Activated CD8-positive, alpha-beta T cell treated with anti-CD3 and anti-CD28 coated beads, Interleukin-2, amount 10 ng/mL, durations not matched to agents 7 days and 5 days (primary cell): Measurements from ENCODE around the gene WFIKKN1. TPM values are rescaled to one million over a fixed set of nuclear protein-coding genes. Genes with fewer than 3 reads are reported as not detected.

Experiments
- ATAC-seq: fragments of 150-1000 bp; cut with Tn5 transposase; one replicate; pipeline ENCODE4 v1.10.0; 2021; ENCODE audit warnings: moderate library complexity
- CTCF ChIA-PET: fragments of 350-600 bp; sonication (Branson Sonifier 250); formaldehyde crosslinking; loops from one replicate; lab custom pipeline; 2021; ENCODE audit warnings: antibody characterized with exemption; lab: Charles Lee
- POLR2A ChIA-PET: fragments of 350-600 bp; sonication (Branson Sonifier 250); formaldehyde crosslinking; loops from one replicate; lab custom pipeline; 2021; ENCODE audit warnings: antibody characterized with exemption; lab: Charles Lee
- DNase-seq: peaks from one replicate; pipeline ENCODE4 v3.0.0-alpha.2; 2020
- H3K27ac Mint-ChIP-seq: one replicate; pipeline ENCODE4 v1.8.0; 2021; ENCODE audit warnings: mild to moderate bottlenecking, mixed read lengths
- H3K27me3 Mint-ChIP-seq: one replicate; pipeline ENCODE4 v1.8.0; 2021; ENCODE audit warnings: low read depth, mixed read lengths
- H3K36me3 Mint-ChIP-seq: one replicate; pipeline ENCODE4 v1.8.0; 2021; ENCODE audit warnings: low read depth, mixed read lengths
- H3K4me1 Mint-ChIP-seq: one replicate; pipeline ENCODE4 v1.8.0; 2021; ENCODE audit warnings: low read depth, mixed read lengths
- H3K4me3 Mint-ChIP-seq: one replicate; pipeline ENCODE4 v1.8.0; 2021; ENCODE audit warnings: mild to moderate bottlenecking, mixed read lengths
- H3K9me3 Mint-ChIP-seq: one replicate; pipeline ENCODE4 v1.8.0; 2022; ENCODE audit warnings: mixed read lengths; ENCODE audit not compliant: insufficient read depth
- total RNA-seq, 2 experiments: library from RNA; stranded (reverse); gene quantifications; one replicate each; pipeline ENCODE4 v1.2.3, GENCODE V29; 2021

The WFIKKN1 gene
- total RNA-seq, 2 experiments from 2014 or later = 0.47 to 0.68 TPM

DNA sequence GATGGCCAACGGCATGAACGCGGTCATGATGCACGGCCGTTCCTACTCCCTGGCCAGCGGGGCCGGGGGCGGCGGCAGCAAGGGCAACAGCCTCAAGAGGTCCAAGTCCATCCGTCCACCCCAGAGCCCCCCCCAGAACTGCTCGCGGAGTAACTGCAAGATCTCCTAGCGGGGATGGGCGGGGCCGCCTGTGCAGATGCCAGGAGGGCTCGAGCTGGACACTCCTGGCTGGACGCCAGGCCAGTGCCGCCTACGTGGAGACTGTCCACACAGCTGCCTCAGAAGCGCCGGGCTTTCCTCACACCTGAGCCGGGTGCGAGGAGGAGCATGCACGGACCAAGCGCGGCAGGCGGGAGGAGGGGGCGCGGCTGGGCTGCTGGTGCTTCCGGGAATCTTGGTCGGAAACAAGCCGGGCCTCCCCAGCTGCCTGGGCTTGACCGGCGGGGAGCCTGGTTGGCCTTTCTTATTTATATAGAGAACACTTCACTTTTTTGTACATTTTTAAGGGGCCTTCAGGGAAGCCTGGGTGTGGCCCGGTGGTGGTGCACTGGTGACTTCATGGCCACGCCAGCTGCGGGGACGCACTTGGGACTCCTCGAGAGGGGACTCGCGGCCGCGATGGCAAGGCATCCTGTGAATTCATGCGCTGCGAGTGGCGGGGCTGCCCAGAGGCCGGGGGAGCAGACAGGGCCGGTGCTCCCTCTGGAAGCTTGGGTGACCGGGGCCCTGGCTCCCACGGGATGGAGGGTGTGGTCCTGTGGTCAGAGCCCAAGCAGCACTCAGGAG is 3.1 kb upstream of the WFIKKN1 start:
- no peak overlapping the region for H3K27ac Mint-ChIP-seq
- ChIA-PET CTCF (no interaction called here), POLR2A (no interaction called here)
- DNase-seq (no peak), ATAC-seq (no peak)
- H3K4me3 Mint-ChIP-seq = no peak overlapping the region
- H3K9me3 Mint-ChIP-seq = no peaks in the 10 kb centered on the region
- no peaks in the 10 kb centered on the region for H3K4me1 Mint-ChIP-seq
- no peaks in the 10 kb centered on the region for H3K27me3 Mint-ChIP-seq
- no peaks in the 10 kb centered on the region for H3K36me3 Mint-ChIP-seq

DNA sequence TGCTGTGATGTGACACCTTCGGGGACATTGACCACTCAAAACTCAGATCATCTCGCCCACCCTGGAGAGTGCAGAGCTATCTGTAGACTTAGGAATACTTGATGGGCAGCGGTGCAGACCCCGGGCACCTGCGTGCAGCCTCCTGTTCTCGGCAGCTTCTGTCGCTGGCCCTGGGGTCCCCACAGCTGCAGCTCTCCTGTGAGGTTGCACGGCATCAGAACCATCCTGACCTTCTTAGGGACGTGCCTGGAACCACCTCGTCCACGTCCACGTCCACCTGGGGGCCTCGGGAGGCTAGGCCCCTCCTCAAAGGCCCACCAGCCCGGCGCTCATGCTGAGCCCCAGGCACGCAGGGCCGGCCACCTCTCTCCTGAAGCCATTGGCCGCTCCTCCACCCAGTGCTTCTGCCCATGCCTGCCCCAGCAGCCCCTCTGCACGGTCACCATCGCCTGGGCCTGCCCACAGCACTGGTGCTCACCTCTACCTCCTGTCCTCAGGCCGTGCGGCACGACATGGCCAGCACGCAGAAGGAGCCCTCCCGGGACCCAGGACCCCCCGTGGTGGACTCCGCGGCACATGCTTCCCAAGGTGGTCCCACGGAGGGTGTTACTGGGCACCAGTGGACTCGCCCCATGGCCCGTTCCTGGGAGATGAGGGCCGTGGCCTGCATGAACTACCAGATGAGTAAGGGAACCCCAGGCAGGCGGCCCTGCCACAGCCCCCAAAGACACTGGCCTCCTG is 2.3 kb upstream of the WFIKKN1 start:
- CTCF ChIA-PET = no interaction called here
- Mint-ChIP-seq H3K36me3 (no peaks in the 10 kb centered on the region), H3K27ac (no peak overlapping the region)

DNA sequence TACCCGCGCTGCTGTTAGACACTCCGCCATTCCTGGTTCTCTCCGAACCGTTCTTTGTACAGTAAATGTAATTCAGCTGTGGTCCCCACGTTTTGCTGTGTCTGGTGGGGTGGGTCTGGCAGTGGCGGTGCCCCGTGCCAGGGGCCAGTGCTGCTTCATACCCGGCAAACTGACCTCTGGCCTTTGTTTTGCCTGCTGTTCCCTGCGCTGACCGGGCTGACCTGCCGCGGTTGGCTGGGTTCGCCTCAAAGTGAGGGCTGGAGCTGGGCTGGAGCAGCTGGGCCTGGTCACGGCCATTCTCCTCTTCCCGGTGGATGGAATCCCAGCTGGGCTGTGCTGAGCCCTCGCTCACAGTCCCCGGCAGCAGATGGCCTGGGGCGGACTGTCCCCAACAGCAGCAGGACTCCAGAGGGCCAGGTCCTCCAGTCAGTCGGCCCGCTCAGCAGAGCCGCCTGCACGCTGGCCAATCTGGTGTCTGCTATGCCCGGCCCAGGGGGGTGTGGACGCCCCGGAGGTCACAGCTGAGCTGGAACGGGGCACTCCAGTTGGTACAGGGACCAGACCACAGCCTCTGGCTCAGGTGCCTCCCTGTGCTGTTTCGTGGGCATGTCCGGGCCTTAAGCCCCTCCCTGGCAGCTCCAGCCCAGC is 1.5 kb upstream of the WFIKKN1 start:
- Mint-ChIP-seq H3K27ac (no peak overlapping the region), H3K9me3 (no peaks in the 10 kb centered on the region), H3K4me3 (no peak overlapping the region), H3K27me3 (no peaks in the 10 kb centered on the region), H3K36me3 (no peaks in the 10 kb centered on the region), H3K4me1 (no peaks in the 10 kb centered on the region)
- ChIA-PET CTCF (no interaction called here), POLR2A (no interaction called here)
- no peak for DNase-seq
- no peak for ATAC-seq

More for the DNA sequence above, 2.3 kb upstream of the WFIKKN1 start:
- DNase-seq (no peak), ATAC-seq (no peak)
- POLR2A ChIA-PET = no interaction called here
- H3K4me3 Mint-ChIP-seq = no peak overlapping the region
- no peaks in the 10 kb centered on the region for H3K27me3 Mint-ChIP-seq
- H3K9me3 Mint-ChIP-seq = no peaks in the 10 kb centered on the region
- H3K4me1 Mint-ChIP-seq = no peaks in the 10 kb centered on the region

DNA sequence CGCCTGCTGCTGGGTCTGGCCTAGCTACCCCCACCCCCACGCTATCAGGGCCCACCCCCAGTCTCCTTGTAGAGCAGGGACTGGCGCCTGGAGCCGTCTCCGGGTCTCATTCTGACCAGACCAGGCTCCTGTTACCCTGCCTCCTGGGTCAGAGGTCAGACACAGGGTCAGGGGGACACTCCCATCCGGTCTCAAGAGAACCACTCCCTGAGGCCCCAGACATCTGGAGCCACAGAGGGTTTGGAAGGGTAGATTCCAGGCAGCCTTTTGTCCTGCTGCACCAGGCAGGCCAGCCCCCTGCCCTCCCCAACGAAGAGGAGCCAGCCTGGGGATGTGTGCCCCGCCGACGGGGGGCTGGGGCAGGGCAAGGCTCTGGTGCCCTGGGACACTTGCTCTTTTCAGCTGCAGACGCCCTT is 944 bp upstream of the WFIKKN1 start:
- H3K9me3 Mint-ChIP-seq = no peaks in the 10 kb centered on the region
- no peaks in the 10 kb centered on the region for H3K27me3 Mint-ChIP-seq
- H3K27ac Mint-ChIP-seq = no peak overlapping the region
- CTCF ChIA-PET = no interaction called here
- H3K36me3 Mint-ChIP-seq = no peaks in the 10 kb centered on the region
- POLR2A ChIA-PET = no interaction called here
- no peak for DNase-seq
- ATAC-seq = no peak
- H3K4me1 Mint-ChIP-seq = peaks cover under 1% of the 10 kb centered on the region
- no peak overlapping the region for H3K4me3 Mint-ChIP-seq

DNA sequence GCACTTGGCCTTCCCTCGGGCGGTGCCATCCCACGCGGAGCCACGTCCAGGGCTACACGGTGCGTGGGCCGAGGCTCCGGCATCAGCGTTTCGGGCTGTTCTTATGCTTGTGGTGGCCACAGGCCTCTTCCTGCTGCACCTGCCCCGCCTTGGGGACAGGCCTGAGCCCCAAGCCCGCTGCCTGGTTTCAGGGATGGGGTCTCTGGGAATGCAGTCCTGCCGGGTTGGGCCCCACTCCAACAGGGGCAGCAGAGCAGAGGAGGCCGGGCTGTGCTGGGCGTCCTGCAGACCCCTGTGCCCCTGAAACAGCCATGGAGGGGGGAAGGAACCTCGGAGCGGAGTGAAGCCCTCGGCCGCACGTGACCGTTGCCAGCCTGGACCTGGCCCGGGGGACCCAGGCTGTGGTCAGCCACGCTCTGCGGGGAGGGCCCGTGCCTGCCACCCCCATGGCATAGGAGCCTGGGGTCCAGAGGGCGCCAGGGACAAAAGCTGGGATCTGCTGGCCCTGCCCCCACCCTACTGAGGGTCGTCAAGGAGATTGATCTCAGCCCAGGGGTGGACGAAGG is 453 bp upstream of the WFIKKN1 start:
- no peaks in the 10 kb centered on the region for H3K27me3 Mint-ChIP-seq
- ChIA-PET POLR2A (no interaction called here), CTCF (no interaction called here)
- ATAC-seq (no peak), DNase-seq (no peak)
- no peaks in the 10 kb centered on the region for H3K36me3 Mint-ChIP-seq
- H3K27ac Mint-ChIP-seq = no peak overlapping the region
- H3K4me1 Mint-ChIP-seq = peaks cover 4% of the 10 kb centered on the region
- H3K4me3 Mint-ChIP-seq = no peak overlapping the region
- H3K9me3 Mint-ChIP-seq = no peaks in the 10 kb centered on the region

DNA sequence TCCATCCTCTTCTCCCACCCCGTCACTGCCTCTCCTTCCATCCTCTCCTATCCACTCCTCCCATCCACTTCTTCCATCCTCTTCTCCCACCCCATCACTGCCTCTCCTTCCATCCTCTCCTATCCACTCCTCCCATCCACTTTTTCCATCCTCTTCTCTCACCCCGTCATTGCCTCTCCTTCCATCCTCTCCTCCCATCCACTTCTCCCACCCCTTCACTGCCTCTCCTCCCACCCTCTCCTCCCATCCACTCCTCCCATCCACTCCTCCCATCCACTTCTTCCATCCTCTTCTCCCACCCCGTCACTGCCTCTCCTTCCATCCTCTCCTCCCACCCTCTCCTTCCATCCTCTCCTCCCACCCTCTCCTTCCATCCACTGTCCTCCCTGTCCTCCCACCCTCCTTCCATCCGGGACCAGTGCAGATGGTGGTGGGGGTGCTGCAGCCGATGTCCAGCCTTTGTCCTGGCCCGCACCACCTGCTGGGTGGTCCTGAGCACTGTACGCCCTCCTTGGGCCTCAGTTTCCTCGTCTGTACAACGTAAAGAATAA is 1.1 kb downstream of the WFIKKN1 start:
- H3K27ac Mint-ChIP-seq = no peak overlapping the region
- no peak overlapping the region for H3K4me3 Mint-ChIP-seq
- POLR2A ChIA-PET = interaction anchor here (1.1 kb wide), 1 partner anchor 43 kb away, joined by 3 read pairs; no protein-coding TSS in a partner anchor
- peaks cover 8% of the 10 kb centered on the region for H3K4me1 Mint-ChIP-seq
- CTCF ChIA-PET = no interaction called here
- H3K9me3 Mint-ChIP-seq = no peaks in the 10 kb centered on the region
- H3K36me3 Mint-ChIP-seq = peaks cover 3% of the 10 kb centered on the region
- peaks cover 2% of the 10 kb centered on the region for H3K27me3 Mint-ChIP-seq
- no peak for DNase-seq
- no peak for ATAC-seq

DNA sequence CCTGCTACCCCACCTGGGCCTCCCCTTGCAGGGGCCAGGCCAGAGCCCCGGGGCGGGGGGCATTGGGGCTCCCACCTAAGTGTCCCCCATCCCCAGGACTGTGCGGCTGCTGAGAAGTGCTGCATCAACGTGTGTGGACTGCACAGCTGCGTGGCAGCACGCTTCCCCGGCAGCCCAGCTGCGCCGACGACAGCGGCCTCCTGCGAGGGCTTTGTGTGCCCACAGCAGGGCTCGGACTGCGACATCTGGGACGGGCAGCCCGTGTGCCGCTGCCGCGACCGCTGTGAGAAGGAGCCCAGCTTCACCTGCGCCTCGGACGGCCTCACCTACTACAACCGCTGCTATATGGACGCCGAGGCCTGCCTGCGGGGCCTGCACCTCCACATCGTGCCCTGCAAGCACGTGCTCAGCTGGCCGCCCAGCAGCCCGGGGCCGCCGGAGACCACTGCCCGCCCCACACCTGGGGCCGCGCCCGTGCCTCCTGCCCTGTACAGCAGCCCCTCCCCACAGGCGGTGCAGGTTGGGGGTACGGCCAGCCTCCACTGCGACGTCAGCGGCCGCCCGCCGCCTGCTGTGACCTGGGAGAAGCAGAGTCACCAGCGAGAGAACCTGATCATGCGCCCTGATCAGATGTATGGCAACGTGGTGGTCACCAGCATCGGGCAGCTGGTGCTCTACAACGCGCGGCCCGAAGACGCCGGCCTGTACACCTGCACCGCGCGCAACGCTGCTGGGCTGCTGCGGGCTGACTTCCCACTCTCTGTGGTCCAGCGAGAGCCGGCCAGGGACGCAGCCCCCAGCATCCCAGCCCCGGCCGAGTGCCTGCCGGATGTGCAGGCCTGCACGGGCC is 1.9 kb downstream of the WFIKKN1 start:
- Mint-ChIP-seq H3K4me3 (no peak overlapping the region), H3K36me3 (peaks cover 3% of the 10 kb centered on the region), H3K4me1 (peaks cover 8% of the 10 kb centered on the region), H3K27me3 (peaks cover 2% of the 10 kb centered on the region), H3K9me3 (no peaks in the 10 kb centered on the region), H3K27ac (no peak overlapping the region)
- ChIA-PET CTCF (no interaction called here), POLR2A (interaction anchor here (0.6 kb wide), 1 partner anchor 112 kb away, joined by 3 read pairs; no protein-coding TSS in a partner anchor)
- no peak for ATAC-seq
- DNase-seq = no peak

DNA sequence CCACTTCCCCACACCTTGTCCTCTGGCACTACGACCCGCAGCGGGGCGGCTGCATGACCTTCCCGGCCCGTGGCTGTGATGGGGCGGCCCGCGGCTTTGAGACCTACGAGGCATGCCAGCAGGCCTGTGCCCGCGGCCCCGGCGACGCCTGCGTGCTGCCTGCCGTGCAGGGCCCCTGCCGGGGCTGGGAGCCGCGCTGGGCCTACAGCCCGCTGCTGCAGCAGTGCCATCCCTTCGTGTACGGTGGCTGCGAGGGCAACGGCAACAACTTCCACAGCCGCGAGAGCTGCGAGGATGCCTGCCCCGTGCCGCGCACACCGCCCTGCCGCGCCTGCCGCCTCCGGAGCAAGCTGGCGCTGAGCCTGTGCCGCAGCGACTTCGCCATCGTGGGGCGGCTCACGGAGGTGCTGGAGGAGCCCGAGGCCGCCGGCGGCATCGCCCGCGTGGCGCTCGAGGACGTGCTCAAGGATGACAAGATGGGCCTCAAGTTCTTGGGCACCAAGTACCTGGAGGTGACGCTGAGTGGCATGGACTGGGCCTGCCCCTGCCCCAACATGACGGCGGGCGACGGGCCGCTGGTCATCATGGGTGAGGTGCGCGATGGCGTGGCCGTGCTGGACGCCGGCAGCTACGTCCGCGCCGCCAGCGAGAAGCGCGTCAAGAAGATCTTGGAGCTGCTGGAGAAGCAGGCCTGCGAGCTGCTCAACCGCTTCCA is 2.7 kb downstream of the WFIKKN1 start:
- POLR2A ChIA-PET = no interaction called here
- Mint-ChIP-seq H3K36me3 (peaks cover 3% of the 10 kb centered on the region), H3K27ac (no peak overlapping the region), H3K4me3 (no peak overlapping the region), H3K4me1 (peaks cover 8% of the 10 kb centered on the region), H3K27me3 (peaks cover 2% of the 10 kb centered on the region), H3K9me3 (no peaks in the 10 kb centered on the region)
- CTCF ChIA-PET = no interaction called here
- no peak for DNase-seq
- ATAC-seq = no peak

DNA sequence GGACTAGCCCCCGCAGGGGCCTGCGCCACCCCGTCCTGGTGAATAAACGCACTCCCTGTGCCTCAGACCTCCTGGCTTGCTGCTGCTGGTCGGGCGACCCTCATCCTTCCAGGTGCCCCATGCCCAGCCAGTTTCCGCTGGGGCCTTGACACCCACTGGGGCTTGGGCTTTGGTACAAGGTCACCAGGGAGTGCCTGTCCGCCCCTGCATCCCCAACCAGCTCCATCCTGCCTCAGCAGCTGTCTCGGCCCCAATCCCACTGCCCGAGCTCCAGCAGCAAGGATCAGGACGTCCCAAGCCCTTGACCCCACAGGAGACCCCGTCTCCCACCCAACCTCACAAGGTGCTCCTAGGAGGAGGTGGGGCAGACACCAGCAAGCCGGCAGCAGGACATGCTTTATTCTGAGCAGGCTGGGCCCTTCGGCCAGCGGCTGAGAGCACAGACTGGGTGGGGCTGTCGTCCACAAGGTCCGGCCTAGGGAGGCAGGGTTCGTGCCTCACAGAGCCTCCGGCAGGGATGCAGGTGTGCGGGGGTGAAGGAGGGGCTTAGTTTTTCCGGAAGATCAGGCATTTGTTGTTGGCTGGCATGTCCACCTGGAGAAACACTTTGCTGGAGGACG is 3.4 kb downstream of the WFIKKN1 start:
- no peaks in the 10 kb centered on the region for H3K9me3 Mint-ChIP-seq
- ATAC-seq (no peak), DNase-seq (no peak)
- H3K36me3 Mint-ChIP-seq = peaks cover 3% of the 10 kb centered on the region
- peaks cover 2% of the 10 kb centered on the region for H3K27me3 Mint-ChIP-seq
- no peak overlapping the region for H3K27ac Mint-ChIP-seq
- ChIA-PET POLR2A (no interaction called here), CTCF (no interaction called here)
- H3K4me1 Mint-ChIP-seq = peaks cover 10% of the 10 kb centered on the region
- H3K4me3 Mint-ChIP-seq = peak overlapping the region; percentile 60

DNA sequence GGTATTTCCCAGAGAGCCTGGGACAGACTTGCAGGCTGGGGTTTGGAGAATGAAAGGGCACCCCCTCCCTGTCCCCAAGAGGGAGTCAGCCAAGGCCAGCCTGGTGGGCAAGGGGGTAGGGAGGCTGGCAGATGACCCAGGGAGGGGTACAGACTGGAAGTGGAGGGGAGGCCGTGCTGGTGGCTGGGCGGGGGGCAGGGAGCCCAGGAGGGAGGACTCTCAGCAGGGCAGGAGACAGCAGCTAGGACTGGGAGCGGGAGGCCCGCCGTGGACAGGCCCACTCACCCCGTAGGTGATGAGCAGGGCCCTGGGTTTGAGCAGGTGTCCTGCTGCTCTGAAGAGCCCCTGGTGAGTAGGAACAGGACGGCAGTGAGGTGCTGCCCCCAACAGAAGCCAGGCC is 4.2 kb downstream of the WFIKKN1 start:
- H3K9me3 Mint-ChIP-seq = no peaks in the 10 kb centered on the region
- DNase-seq (no peak), ATAC-seq (no peak)
- H3K27me3 Mint-ChIP-seq = peaks cover 2% of the 10 kb centered on the region
- CTCF ChIA-PET = no interaction called here
- H3K36me3 Mint-ChIP-seq = peaks cover 3% of the 10 kb centered on the region
- H3K4me1 Mint-ChIP-seq = peaks cover 10% of the 10 kb centered on the region
- H3K4me3 Mint-ChIP-seq = peak overlapping the region; percentile 60
- peak overlapping the region; percentile 57 for H3K27ac Mint-ChIP-seq
- POLR2A ChIA-PET = no interaction called here
